Measurements from ENCODE around the gene SPRED3.

DNA sequence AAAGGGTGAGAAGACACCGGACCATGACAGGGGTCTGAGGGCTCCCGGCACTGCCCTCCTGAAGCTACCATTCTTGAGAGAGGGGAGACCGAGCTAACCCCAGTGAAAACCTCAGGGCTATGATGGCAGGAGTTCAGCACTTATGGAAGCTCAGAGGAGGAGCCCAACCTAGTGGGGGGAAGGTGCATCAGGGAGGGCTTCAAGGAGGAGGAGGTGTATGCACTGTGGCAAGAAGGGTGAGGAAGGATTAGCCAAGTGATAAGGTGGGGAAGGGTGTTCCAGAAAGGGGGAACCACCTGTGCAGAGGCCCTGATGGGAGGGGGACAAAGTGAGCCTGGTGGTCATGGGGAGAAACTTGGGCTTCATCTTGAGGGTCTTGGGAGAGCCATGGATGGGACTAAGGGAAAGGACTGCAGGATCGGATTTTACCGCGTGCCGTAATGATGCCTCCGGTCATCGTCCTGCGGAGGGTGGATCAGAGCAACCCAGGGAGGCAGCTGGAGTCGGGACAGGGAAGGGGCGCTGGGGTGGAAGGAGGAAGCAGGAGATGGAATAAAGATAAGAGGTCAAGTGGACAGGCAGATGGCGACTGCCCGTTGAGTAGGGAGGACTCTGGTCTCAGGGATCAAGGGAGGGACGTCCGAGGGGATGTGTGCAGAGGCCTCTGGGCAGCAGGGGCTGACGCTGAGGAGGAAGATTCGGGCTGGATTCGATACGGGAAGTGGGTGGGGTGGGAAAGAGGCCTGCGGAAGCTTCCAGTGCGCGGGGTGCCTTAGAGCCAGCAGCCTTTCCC, 27.5 kb upstream of the SPRED3 start:
- TF ChIP-seq POLR2AphosphoS5 (IDR thresholded peaks at IDR 0.05; ENCODE audit: low read depth, low read length) (0 out of 2 replicates have a peak, but pooled peaks have one; percentile 13), FOXP2 (optimal IDR thresholded peaks at IDR 0.05; ENCODE audit: borderline replicate concordance, extremely low read depth, extremely low read length, insufficient read depth) (no peak), SIN3A (IDR thresholded peaks at IDR 0.05; ENCODE audit: borderline replicate concordance, insufficient read depth, low read length) (no peak), TAF1 (IDR thresholded peaks at IDR 0.05; ENCODE audit: borderline replicate concordance, insufficient read depth, low read length) (no peak)
- TF ChIP-seq, protein P1, sequence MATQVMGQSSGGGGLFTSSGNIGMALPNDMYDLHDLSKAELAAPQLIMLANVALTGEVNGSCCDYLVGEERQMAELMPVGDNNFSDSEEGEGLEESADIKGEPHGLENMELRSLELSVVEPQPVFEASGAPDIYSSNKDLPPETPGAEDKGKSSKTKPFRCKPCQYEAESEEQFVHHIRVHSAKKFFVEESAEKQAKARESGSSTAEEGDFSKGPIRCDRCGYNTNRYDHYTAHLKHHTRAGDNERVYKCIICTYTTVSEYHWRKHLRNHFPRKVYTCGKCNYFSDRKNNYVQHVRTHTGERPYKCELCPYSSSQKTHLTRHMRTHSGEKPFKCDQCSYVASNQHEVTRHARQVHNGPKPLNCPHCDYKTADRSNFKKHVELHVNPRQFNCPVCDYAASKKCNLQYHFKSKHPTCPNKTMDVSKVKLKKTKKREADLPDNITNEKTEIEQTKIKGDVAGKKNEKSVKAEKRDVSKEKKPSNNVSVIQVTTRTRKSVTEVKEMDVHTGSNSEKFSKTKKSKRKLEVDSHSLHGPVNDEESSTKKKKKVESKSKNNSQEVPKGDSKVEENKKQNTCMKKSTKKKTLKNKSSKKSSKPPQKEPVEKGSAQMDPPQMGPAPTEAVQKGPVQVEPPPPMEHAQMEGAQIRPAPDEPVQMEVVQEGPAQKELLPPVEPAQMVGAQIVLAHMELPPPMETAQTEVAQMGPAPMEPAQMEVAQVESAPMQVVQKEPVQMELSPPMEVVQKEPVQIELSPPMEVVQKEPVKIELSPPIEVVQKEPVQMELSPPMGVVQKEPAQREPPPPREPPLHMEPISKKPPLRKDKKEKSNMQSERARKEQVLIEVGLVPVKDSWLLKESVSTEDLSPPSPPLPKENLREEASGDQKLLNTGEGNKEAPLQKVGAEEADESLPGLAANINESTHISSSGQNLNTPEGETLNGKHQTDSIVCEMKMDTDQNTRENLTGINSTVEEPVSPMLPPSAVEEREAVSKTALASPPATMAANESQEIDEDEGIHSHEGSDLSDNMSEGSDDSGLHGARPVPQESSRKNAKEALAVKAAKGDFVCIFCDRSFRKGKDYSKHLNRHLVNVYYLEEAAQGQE (IDR thresholded peaks at IDR 0.05; ENCODE audit: insufficient read depth in 1 of 2, low read depth in 2 of 2, low read length in 2 of 2) = no peak
